Activated CD8-positive, alpha-beta memory T cell treated with anti-CD3 and anti-CD28 coated beads for 4 hours (primary cell): Measurements from ENCODE around the gene SLC26A1.

ENCODE experiments used
- DNase-seq, 2 donors: peaks; one replicate each; pipeline ENCODE4 v3.0.0-alpha.2; 2020; ENCODE audit warnings: low read depth in 2 of 2

SLC26A1 gene

GRCh38 chr4:965048-965765 is 28.0 kb downstream of the SLC26A1 start:
- DNase-seq: no peak

GRCh38 chr4:964346-965025 is 28.7 kb downstream of the SLC26A1 start:
- DNase-seq: no peak

GRCh38 chr4:963276-964225 is 29.7 kb downstream of the SLC26A1 start:
- no peak for DNase-seq

GRCh38 chr4:962231-963208 is 30.7 kb downstream of the SLC26A1 start:
- no peak for DNase-seq

GRCh38 chr4:961351-962230 is 31.6 kb downstream of the SLC26A1 start:
- DNase-seq: no peak

- no peak for DNase-seq
These were observed 32.4 kb downstream of the SLC26A1 start for GRCh38 chr4:960636-961350.

- DNase-seq: no peak
These were observed 33.0 kb downstream of the SLC26A1 start for GRCh38 chr4:960140-960635.

GRCh38 chr4:959338-960139 is 33.7 kb downstream of the SLC26A1 start:
- no peak for DNase-seq

GRCh38 chr4:958696-959337 is 34.4 kb downstream of the SLC26A1 start:
- no peak for DNase-seq

- DNase-seq: no peak
These were observed 34.9 kb downstream of the SLC26A1 start for GRCh38 chr4:958314-958665.

GRCh38 chr4:957581-958313 is 35.5 kb downstream of the SLC26A1 start:
- DNase-seq: no peak

- no peak for DNase-seq
These were observed 36.0 kb downstream of the SLC26A1 start for GRCh38 chr4:957231-957580.

- no peak for DNase-seq
These were observed 36.5 kb downstream of the SLC26A1 start for GRCh38 chr4:956531-957230.

- DNase-seq: no peak
These were observed 37.2 kb downstream of the SLC26A1 start for GRCh38 chr4:955931-956381.

- no peak for DNase-seq
These were observed 37.9 kb downstream of the SLC26A1 start for GRCh38 chr4:955161-955921.
